Ishikawa (cell line): ENCODE results near the gene NXN.

ENCODE experiments used
- CREB1 ChIP-seq: IDR thresholded peaks from 2 replicates; pipeline ENCODE4 v1.6.1; 2012; ENCODE audit warnings: low read depth
- RAD21 ChIP-seq: IDR thresholded peaks from 2 replicates; pipeline ENCODE4 v1.6.1; 2012; ENCODE audit warnings: low read depth
- REST ChIP-seq: IDR thresholded peaks from 2 replicates; pipeline ENCODE4 v1.6.1; 2012; ENCODE audit warnings: low read depth, mild to moderate bottlenecking
- TAF1 ChIP-seq: IDR thresholded peaks from 2 replicates; pipeline ENCODE4 v1.6.1; 2012; ENCODE audit warnings: low read depth, mild to moderate bottlenecking

GRCh38 chr17:791829-792228, 187.7 kb downstream of the NXN start:
- TF ChIP-seq TAF1 (no peak), REST (no peak), CREB1 (no peak), RAD21 (no peak)
